Cerebellar nuclear complex (tissue), 1 donor: Measurements from ENCODE around the gene VSIG10.

Experiments
- DNase-seq, 2 experiments: peaks; one replicate each; lab custom pipeline; 2025; lab: John Stamatoyannopoulos, UW

Gene VSIG10

DNA sequence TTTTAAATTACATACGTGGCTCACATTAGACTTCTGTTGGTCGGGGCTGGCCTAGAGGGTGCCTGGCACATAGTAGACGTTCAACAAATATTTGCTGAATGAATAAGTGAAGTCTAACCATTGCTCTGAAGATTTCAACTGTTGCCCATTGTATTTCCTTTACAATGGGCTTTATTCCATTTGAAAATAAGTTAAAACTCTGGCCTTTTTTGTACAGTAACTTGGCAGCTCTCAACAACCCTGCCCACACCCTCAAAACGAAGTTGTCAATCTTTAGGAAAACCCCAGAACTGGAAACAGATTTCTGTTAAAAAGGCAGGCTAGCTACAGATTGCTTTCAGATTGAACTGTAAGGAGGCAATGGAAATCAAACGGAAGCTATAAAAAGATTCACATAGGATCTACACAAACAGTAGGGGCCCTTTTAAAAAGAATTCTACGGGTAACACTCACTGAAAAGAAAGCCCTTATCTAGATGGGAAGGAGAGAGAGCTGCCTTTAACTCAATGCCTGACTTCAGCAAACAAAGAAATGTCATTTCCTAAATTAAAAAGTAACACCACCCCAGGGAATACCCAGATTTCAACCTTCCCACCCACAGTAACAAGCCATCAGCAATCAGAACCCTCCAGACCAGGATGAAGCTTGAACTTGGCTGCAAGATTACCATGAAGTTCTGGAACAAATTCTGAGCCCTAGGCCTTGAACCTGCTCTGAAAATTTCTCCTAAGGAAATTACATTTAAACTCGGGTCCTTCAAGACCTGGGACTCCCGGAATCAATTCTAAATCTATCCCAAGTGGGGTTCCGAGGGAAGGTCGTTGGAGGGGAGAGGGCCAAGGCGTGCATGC is 44.2 kb downstream of the VSIG10 start:
- DNase-seq: no peak

DNA sequence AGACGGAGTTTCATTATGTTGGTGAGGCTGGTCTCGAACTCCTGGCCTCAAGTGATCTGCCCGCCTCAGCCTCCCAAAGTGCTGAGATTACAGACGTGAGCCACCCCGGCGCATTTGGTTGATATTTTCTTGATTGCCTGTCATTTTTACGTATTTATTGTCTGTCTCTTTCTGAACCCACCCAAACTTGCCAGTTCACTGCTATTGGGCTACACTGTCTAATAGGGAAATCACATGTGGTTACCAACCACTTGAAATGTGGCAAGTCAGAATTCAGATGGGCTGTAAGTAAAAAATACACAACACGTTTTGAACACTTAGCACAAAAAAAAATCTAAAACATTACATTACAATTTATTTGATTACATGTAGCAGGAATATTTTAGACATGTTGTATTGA is 44.9 kb downstream of the VSIG10 start:
- DNase-seq: no peak

DNA sequence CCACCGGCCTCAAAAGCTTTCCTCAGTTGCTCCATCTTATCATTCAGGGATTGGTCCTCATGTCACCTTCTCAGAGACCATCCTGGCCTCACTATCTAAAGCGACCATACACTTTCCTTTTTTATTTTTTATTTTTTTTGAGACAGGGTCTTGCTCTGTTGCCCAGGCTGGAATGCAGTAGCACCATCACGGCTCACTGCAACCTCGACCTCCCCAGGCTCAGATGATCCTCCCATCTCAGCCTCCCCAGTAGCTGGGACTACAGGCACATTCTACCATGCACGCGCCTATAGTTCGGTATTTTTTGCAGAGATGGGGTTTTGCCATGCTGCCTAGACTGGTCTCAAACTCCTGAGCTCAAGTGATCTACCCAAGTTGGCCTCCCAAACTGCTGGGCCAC is 45.6 kb downstream of the VSIG10 start:
- no peak for DNase-seq

DNA sequence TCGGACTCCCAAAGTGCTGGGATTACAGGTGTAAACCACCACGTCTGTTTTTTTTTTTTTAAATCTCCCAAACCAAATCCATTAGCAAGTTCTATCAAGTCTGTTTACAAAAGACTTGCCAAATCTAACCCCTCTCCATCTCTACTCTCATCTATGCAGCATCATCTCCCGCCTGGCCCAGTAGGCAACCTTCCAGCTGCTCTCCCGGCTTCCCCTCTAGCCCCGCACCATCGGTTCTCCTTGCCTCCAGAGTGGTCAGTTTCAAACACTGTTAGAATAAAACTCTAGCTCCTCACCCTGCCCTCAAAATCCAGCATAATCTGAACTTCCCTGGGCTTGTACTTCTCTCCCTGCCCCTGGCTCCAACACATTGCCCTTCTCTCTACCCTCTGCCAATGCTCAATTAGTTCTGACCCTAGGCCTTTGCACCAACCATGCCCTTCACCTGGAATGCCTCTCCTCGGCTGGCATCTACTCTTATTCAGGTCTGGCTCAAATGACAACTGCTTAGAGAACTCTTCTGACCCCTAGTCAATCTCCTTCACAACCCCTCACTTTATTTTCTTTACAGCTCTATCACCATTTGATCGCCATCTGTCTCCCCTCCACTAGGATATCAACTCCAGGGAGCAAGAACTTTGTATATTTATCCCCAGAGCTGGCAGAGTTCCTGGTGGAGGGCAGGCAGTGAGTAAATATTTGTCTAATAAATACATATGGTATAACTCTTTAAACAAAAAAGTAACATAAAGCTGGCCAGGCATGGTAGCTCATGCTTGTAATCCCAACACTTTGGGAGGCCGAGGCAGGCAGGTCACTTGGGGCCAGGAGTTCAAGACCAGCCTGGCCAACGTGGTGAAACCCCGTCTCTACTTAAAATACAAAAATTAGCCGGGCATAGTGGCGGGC is 47.7 kb downstream of the VSIG10 start:
- DNase-seq: no peak

DNA sequence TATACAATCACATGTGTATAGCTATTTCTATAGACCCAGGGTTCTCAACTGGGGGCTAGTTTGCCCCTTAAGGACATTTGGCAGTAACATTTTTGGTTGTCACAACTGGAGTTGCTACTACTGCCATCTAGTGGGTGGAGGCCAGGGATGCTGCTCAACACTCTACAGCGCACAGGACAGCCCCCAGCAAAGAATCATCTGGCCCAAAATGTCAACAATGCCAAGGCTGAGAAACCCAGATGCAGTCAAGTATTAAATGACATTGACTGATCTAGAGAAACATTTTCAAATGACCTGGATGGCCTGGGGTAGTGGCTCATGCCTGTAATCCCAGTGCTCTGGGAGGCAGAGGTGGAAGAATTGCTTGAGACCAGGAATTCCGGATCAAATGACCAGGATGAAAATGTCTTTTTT is 48.7 kb downstream of the VSIG10 start:
- no peak for DNase-seq

DNA sequence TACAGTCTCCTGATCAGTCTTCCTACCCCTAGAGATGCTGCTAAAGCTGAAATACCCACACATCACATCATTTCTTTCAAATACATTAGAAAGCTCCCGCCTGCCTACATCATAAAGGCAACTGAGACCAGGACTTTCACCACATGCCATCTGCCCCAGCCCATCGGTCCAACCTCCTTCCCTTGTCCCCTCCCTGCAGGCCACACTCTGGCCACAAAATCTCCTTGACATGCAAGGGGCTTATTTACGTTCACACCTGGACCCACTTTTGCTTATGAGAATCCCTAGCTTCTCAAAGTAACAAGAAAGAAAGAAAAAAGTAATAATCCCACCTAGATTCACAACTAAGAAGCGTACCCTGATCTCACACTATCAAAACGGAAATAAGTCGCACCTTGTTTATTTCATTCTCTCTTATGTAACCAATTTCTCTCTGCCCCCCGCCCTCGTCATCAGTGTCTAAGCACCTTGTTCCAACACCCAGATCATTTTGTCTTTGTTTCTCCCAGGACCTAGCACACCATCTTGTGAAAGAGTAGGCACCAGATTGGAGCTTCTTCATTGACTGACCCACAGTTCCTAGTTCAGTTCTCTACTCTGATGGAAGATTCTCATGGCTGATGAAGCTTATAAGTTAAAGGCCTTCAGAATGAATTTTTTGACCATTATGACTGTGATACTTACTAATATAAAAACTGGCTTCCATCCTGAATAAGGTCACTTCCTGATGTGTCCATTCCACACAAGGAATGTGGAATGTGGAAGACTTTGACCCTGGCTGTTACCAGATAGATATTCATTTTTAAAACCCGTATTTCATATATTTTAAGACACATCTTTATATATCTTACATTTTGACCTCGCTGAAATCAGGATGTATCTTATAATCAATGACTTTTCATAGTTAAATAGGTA is 50.5 kb downstream of the VSIG10 start:
- no peak for DNase-seq

DNA sequence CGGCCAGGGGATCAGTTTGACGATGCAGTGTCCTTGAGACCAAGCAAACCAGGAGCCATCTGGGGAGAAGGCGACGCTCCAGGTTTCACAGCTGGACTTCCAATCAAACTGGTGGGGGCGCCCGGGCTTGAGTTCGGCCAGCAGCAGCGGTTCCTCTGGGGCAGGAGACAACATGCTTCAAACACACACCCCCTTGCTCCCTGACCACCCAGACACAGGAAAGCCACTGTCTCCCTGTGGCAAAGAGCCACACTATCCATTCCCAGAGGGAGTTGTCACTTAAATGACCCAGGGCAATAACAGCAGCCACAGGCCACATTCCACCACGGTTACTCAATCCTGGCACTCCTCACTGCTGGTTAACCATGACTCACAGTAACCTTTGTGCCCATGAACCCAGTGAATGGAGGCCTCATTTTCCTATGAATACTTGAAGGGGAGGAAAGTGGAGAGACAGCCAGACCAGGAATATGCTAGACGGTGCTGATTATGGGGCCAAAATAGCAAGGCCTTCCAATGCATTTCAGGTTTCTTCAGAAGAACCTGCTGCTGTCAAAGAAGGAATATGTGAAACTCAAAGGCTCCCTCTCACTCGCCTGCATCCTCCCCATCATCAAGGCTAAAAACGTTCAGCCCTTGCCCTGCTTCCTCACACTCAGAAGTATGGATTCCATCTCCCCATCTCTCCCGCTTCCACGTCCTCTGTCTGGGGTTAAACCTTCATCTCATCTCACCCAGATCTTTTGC is 51.3 kb downstream of the VSIG10 start:
- DNase-seq: no peak

DNA sequence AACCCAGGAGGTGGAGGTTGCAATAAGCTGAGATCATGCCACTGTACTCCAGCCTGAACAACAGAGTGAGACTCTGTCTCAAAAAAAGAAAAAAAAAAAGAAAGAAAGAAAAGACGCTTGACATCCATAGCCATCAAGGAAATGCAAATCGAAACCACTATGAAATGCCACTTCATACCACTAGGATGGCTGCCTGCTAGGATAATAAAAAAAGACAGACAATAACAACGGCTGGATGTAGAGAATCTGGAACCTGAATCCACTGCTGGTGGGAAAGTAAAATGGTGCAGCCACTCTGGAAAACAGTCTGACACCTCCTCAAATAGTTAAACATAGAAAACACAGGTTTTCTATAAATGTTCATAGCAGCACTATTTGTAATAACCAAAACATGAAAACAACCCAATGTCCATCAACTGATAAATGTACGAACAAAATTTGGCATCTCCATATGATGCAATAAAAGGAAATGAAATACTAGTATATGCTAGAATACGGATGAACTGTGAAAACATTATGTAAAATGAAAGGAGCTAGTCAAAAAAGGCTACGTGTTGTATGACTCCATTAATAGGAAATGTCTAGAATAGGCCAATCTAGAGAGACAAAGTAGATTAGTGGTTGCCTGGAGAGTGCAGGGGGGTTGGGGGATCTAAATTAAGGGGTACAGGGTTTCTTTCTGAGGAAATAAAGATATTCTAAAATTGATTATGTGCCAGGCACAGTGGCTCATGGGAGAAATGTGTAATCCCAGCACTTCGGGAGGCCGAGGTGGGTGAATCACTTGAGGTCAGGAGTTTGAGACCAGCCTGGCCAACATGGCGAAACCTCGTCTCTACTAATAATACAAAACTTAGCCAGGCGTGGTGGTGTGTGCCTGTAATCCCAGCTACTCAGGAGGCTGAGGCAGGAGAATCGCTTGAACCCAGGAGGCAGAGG is 52.6 kb downstream of the VSIG10 start:
- no peak for DNase-seq

DNA sequence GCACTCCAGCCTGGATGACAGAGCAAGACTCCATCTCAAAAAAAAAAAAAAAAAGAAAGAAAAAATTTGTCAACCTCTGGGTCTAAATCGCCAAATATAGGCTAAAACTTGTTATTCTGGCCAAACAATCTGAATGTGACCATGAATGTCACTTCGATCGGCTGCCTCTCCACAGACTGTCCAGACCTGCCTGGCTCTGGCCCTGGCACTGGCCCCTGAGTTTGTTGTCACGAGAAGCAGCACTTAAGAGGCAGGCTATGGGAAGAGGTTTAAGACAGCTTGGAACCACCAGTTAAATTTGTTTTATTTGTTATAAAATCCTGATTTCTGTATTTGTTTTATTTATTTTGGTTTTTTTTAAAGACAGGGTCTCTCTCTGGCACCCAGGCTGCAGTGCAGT is 57.4 kb downstream of the VSIG10 start:
- no peak for DNase-seq

DNA sequence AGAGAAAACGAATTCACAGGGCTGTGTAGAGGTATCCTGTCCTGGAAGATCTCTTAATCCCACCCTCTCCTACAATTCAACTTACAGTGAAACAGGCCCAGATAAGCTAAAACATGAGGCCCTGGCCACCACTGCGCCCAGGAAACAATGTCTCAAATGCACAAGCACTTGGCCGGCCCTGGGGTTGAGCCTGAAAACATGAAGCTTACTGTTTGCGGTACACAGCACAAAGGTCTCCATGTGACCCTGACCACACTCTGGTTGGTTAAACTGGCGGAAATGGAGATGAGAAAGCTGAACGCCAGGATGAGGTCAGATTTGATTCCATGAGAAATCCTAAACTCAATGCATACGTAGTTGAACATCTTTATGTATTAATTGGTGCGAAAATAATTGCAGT is 59.2 kb downstream of the VSIG10 start:
- DNase-seq: no peak

DNA sequence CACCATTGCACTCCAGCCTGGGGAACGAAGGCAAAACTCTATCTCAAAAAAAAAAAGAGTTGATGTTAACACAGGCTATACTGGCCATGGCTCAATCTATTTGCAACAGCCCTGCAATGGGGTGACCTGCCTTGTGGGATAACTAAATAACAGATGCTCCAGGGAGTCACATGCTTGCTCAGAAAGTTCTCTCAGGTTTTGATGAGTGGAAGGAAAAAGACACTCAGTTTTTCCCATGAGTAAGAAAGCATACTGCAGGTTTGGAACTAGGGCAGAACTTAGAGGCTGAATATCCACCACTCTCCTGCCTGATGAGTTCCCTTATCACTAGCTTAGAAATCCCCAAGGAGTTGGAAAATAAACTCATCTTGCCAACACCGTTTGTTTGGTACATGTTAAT is 59.7 kb downstream of the VSIG10 start:
- DNase-seq: no peak

DNA sequence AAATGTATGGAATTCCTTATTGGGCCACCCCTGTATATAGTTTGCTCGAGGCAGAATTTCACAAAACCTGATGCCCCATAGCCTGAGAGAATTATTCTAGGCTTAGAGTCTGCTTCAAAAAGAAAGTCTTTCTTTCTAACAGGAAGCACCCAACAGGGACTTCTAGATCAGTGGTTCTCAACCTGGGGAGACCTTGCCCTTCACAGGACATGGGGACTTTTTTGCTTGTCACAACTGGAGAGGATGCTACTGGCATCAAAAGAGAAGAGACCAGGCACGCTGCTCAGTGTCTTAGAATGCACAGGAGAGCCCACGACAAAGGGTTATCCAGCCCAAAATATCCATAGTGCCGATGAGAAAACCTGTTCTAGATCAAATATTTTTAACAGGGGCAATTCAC is 61.7 kb downstream of the VSIG10 start:
- DNase-seq: no peak

DNA sequence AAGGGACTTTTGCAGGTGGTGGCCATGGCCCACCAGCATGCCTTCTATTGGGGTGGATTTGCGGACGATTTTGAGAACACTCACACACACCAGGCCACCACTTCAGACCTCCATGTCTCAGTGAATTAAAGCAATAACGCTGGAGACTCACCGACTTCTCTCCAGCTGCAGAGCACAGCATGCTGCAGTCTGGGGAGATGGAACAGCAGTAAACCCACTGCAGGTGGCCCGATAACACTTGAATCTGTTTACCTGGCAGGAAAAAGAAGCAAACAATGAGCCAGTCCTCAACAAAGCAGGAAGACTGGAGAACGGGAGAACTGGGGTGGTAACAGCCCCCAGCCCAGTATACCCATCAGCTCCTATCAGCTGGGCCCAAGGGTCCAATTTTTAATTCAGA is 65.7 kb downstream of the VSIG10 start:
- no peak for DNase-seq

DNA sequence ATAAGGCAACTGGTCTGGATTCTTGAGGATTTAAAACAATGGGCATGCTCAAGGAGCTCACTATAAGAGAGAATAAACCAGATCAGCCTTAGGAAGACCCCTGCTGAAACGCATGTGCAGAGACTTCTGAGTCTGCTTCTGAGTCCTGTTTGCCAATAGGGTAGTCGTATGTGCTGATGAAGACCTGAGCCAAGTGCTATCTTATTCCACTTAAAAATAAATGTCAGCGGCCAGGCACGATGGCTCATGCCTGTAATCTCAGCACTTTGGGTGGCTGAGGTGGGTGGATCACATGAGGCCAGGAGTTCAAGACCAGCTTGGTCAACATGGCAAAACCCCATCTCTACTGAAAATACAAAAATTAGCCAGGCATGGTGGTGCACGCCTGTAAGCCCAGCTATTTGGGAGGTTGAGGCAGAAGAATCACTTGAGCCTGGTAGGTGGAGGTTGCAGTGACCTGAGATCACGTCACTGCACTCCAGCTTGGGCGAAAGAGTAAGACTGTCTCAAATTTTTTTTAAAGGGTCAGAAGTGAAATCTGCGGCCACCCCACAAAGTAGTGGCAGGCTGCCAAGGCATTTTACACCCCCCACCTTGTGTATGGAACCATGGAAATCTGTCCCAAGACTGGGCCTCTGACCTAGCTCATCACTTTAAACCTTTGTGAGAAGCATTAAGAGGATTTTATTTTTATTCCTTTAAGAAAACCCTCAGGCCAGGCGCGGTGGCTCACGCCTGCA is 67.0 kb downstream of the VSIG10 start:
- no peak for DNase-seq

DNA sequence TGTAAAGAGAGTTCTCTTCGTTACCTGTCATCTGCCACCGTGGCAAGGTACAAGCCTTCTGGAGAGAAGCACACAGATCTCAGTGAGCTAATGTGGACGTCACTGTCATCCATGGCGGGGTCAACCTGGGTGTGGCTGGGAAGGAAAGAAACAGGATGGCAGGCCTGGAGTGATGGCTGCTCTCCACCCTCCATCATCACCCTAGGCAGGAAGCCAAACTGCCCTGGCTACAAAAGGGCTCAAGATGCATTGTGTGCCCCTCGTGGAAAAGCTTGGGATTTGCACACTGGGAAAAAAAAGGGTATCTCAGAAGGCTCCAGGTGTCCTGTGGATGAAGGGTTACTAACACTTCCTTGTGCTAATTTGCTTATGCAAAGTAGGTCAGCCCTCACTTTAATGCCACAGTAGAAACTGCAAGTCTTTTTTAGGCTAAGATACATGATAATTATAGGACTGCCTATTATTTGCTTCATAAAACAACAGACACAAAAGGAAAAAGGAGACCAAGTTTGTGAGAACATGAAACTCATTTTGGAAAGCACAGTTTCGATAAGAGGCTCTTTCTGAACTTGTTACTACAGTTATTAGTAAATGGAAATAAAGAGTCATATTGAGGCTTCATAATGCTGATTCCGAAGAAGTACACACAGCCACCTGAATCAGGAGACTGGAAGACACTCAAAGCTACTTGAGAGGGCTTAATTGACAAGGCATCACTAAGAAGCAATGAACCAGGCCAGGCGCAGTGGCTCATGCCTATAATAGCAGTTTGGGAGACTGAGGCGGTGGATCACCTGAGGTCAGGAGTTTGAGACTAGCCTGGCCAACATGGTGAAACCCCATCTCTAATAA is 68.4 kb downstream of the VSIG10 start:
- no peak for DNase-seq

DNA sequence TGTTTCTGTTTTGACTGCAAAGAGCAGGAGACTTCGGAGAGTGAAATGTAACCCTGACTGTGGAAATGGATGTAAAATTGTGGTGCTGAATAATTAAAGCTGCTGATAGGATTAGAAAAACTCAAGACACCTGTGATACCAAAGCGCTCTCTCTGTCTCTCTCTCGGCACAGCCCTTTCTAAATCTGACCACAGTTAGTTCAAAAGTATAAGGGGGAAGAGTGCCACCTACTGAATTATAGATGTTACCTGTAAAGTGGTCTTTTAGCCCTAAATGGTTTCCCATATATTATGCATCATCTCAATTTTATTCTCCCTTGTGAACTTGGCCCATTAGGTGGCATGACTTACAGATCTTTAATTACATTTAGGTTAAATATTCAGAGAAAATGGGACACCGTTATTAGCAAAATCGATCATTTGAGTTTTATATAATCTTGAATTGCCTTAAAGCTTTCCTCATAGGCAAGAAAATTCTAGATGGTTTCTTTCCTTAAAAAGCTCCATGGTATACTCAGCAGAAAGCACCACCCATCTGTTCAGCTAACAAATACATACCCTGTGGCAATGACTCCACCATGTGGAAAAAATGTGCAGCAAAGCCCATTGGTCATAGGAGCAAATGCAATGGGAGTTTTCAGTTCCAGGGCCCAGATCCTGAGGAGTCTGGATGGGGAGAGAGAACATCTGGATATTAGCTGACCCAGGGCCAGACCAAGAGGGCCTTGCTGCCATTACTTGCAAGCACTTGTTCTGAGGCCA is 69.2 kb downstream of the VSIG10 start:
- DNase-seq: no peak

DNA sequence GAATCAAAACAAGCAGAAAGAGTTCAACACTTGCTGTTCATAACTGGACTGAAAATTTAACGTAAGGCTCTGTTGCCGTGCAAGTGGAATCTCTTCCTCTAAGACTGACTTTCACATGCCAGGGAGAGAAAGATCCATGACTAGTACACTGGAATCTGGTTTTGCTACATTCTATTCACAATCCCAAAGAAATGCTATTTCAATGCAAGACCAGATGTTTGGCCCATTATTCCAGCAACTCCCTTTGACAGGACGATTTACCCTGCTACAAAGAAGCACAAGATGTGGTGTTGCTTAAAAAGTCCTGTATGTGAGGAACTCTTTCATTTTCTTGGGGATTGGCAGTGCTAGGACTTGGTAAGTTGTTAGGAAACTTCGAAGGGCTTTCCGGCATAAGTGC is 69.9 kb downstream of the VSIG10 start:
- no peak for DNase-seq

DNA sequence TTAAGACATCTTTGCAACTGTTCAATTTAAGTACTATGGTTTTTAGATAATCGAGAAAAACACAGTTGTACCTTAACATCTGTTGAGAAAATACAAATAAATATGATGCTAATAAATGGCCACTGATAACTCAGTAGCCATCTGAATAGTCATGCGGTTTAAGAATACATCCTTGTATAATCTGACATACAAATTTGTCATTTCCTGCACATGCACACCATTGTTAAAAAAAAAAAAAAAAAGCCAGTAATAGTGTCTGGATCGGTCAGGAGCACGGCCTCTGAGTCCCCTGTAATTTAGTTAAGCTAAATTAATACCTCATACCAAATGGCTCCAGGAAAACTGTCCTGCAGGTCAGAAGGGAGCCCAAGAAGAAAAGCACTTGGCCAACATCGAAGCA is 70.5 kb downstream of the VSIG10 start:
- DNase-seq: no peak
